Aorta (tissue), 5 donors: ENCODE results near the gene SLC7A6. TPM values are rescaled to one million over a fixed set of nuclear protein-coding genes. Genes with fewer than 3 reads are reported as not detected.

ENCODE experiments used
- ATAC-seq: fragments of 200-7000 bp; cut with Tn5 transposase; one replicate; pipeline ENCODE4 v1.9.1; 2022; ENCODE audit warnings: moderate library complexity; ENCODE audit not compliant: low FRiP score
- DNase-seq, 2 donors: peaks; one replicate each; pipeline ENCODE4 v3.0.0-alpha.2; 2020
- H3K27ac ChIP-seq, 2 donors: one replicate each; pipeline ENCODE4 v1.5.1; 2013; ENCODE audit warnings: low read length in 2 of 2, mild to moderate bottlenecking in 2 of 2, moderate library complexity in 2 of 2, control low read depth in 1 of 2, inconsistent platforms in 1 of 2, low read depth in 1 of 2
- H3K27me3 ChIP-seq, 2 donors: one replicate each; pipeline ENCODE4 v1.6.1; 2013; ENCODE audit warnings: control low read depth in 1 of 2, low read length in 1 of 2, mild to moderate bottlenecking in 1 of 2, moderate library complexity in 1 of 2; ENCODE audit not compliant: insufficient read depth in 2 of 2, control insufficient read depth in 1 of 2
- H3K36me3 ChIP-seq, 2 donors: one replicate each; pipeline ENCODE4 v1.6.1; 2013; ENCODE audit warnings: control low read depth in 1 of 2, low read length in 1 of 2, mild to moderate bottlenecking in 1 of 2; ENCODE audit not compliant: insufficient read depth in 2 of 2, control insufficient read depth in 1 of 2
- H3K4me1 ChIP-seq, 2 donors: one replicate each; pipeline ENCODE4 v1.6.1; 2013; ENCODE audit warnings: low read length in 2 of 2, control low read depth in 1 of 2, mild to moderate bottlenecking in 1 of 2, moderate library complexity in 1 of 2; ENCODE audit not compliant: insufficient read depth in 2 of 2, control insufficient read depth in 1 of 2
- H3K4me3 ChIP-seq, 2 donors: one replicate each; pipeline ENCODE4 v1.5.1; 2013; ENCODE audit warnings: low read length in 2 of 2, control low read depth in 1 of 2, mild to moderate bottlenecking in 1 of 2
- H3K9me3 ChIP-seq: one replicate; pipeline ENCODE4 v1.6.1; 2013; ENCODE audit warnings: mild to moderate bottlenecking, low read length; ENCODE audit not compliant: control insufficient read depth
- WGBS, 2 donors: extraction: QIAGEN DNeasy Blood & Tissue Kit; methylation state at CpG; one replicate each; pipeline ENCODE4 v1.1.7; 2013; 5-methylcytosine and 5-hydroxymethylcytosine counted together
- intact Hi-C, 2 donors: fragments of 100-400 bp; cut with DNase I; formaldehyde crosslinking; loops; one replicate each; pipeline versions ENCODE4 v1.14.2 to v1.15.0; 2022
- polyA plus RNA-seq, 2 donors: library from polyadenylated mRNA; stranded (reverse); fragments of 200-250 nt; gene quantifications; one replicate each; pipeline ENCODE4 v1.2.3, GENCODE V29; 2013
- total RNA-seq, 2 donors: library from RNA; stranded (reverse); fragmentation: NEBNext Ultra II Directional; extraction: Animal tissue kit (Norgen Biotek cat#: 25700); gene quantifications; one replicate each; pipeline ENCODE4 v1.2.1, GENCODE V29; 2021
- donor health status: healthy with polysubstance abuse.
- donor health status: Bipolar disorder and iron deficiency.
- donor health status: DM: no; HTN: no; CAD: no.
- donor health status: DM: no; HTN: no; CAD: no.
- donor health status: DM: yes; HTN: yes; CAD: no.

SLC7A6 gene
- total and polyA plus RNA-seq, 4 donors, result 2.4 to 52.4 (median 29.9) TPM

DNA sequence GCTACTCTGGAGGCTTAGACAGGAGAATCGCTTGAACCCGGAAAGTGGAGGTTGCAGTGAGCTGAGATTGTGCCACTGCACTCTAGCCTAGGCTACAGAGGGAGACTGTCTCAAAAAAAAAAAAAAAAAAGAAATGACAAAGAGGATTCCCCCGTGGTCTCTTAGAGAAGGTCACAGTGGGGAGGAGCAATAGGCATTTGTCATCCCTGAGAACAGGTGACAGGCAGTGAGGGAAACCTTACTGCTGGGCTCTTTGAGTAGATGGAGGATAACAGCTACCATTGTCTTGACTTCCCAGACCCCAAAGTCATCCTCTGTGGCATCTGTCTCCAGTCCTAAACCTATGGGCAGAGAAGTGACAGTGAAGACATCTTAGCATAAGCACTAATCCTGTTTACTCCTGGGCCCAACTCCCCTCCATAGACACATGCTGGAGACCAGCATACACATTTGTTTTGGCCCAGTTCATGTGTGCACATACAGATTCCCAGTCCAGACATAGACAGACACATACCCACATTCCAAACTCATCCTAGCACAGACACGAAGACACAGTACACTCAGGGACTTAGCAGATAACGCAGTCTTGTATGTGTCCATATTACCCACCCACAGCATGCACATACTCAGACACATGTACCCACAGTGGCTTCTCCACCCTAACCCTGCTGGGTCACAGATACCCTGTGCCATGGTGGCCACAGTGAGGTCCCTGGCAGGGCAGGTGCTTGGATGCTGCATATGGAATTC lies 31.1 kb upstream of the SLC7A6 start:
- H3K27ac ChIP-seq, result no peak overlapping the region
- no peak for DNase-seq
- H3K27me3 ChIP-seq, result no peaks in the 10 kb centered on the region
- H3K4me3 ChIP-seq, result no peak overlapping the region
- no peaks in the 10 kb centered on the region for H3K4me1 ChIP-seq
- WGBS, 2 donors, result 84 to 90% methylated on average over 5 of the region's 5 CpGs
- no peaks in the 10 kb centered on the region for H3K9me3 ChIP-seq
- no peaks in the 10 kb centered on the region for H3K36me3 ChIP-seq
- no peak for ATAC-seq
- intact Hi-C loops, result loop anchor here (5.0 to 10.0 kb wide), 3 partner anchors 148 to 416 kb away; partner anchors contain the start of gene NFATC3 (in 1 of the 2)

DNA sequence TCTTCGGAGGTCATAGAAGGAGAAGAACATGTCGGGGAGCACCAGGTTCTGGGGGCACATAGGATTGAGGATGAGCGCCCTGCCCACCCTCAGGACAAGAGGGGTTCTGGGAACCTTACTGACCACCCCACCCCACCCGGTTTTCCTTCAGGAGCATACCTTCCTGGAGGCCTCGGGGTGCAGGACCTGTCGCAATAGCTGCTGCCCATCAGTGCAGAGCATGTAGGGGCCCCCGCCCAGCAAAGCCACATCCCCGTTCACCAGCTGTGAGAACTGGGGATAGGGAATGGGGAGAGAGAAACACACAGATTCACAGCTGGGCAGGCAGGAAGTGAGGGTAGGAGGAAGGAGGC lies 30.5 kb upstream of the SLC7A6 start:
- no peak for DNase-seq
- no peak overlapping the region for H3K4me3 ChIP-seq
- no peaks in the 10 kb centered on the region for H3K4me1 ChIP-seq
- intact Hi-C loops, result loop anchor here (5.0 to 10.0 kb wide), 3 partner anchors 149 to 417 kb away; partner anchors contain the start of gene NFATC3 (in 1 of the 2)
- no peaks in the 10 kb centered on the region for H3K27me3 ChIP-seq
- 88 to 90% methylated on average over 8 of the region's 8 CpGs for WGBS, 2 donors
- no peak overlapping the region for H3K27ac ChIP-seq
- H3K9me3 ChIP-seq, result no peaks in the 10 kb centered on the region
- no peaks in the 10 kb centered on the region for H3K36me3 ChIP-seq
- no peak for ATAC-seq

DNA sequence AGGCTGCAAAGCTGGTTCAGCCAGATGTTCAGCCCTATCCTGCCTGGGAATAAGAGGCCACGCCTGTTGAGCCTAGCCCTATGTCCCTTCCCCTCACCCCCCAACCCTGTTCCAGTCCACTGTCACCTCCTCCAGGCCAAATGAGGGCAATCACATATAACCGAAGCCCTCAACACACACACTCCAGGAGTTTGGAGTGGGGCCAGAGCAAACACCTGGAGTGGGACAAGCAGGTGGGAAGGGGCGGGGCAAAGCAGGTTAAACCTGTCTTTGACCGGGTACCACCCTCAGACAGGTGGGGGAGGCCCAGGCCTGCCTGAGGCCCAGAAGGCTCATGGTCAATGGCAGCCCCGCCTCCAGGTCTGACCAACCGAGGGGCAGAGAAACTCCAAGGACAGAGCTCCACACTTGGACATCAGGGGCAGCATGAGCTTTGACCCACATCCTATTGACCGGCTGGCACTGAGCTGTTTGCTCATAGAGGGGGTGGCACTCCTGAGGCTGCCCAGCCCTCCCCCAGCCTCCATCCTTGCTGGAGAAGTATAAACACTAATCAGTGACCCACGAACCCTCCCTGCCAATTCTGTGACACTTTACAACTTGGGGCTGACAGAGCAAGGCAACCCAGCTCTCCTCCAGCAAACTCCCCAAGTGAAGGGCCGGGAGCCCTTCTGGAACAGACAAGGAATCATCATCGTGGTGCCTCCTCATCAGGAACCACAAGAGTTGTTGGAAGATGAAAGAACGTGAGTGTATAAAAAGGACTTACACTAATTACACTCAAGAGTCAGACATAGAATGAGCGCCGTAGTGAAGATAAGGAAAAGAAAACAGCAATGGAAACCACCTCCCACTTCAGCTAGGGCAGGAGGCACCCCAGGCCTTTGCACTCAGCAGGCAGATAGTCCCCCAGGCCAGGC lies 29.9 kb upstream of the SLC7A6 start:
- H3K27ac ChIP-seq, result peak overlapping the region in 1 of 2 donors; percentile 11
- H3K4me3 ChIP-seq, result no peak overlapping the region
- 71 to 74% methylated on average over 13 of the region's 13 CpGs for WGBS, 2 donors
- intact Hi-C loops, result loop anchor here (5.0 to 10.0 kb wide), 3 partner anchors 150 to 417 kb away; partner anchors contain the start of gene NFATC3 (in 1 of the 2)
- no peaks in the 10 kb centered on the region for H3K4me1 ChIP-seq
- no peaks in the 10 kb centered on the region for H3K9me3 ChIP-seq
- H3K36me3 ChIP-seq, result no peaks in the 10 kb centered on the region
- DNase-seq (peak in 1 of 2 donors; percentile 49), ATAC-seq (no peak)
- no peaks in the 10 kb centered on the region for H3K27me3 ChIP-seq

DNA sequence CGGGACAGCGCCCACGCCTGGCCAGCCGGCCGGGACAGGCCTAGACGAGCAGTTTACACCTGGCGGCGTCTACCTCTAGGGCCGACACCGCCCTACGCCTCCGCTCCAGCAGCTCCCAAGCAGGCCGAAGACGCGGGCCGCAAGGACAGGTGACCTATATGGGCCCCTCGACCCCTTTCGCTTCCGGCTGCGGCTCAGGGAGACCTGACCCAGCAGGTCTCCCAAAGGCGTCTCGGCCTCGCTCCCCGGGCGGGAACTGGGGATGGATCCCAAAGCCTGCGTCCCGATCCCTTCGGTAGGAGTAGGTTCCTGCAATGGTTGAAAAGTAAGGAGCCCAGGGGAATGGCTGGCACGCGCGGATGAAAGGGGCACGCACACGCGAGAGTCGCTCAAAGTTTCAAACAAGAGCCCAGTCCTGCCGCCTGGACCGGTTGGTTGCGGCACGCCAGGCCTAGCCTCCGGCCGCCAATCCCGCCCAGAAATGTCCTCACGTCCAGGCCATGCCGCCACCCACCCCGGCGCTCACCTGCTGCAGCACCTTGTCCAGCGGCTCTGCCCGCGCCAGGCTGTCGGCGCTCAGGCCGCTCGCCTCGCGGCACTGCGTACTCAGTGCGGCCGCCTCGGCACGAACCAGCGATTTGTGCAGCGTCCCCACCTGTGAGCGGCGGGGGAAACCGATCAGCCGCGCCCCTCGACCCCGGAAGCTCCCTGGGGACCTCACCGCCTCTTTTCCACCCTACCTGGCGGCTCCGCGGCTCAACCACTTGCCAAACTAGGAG lies 29.0 kb upstream of the SLC7A6 start:
- Histone ChIP-seq H3K4me3 (no peak overlapping the region), H3K36me3 (no peaks in the 10 kb centered on the region), H3K27me3 (no peaks in the 10 kb centered on the region), H3K9me3 (no peaks in the 10 kb centered on the region), H3K27ac (no peak overlapping the region), H3K4me1 (no peaks in the 10 kb centered on the region)
- WGBS, 2 donors, result 65 to 67% methylated on average over 73 of the region's 73 CpGs
- DNase-seq (peak in 1 of 2 donors; percentile 62), ATAC-seq (no peak)
- intact Hi-C loops, result loop anchor here in 1 of 2 donors (10.0 kb wide), 1 partner anchor 150 kb away; the partner anchor contains the start of gene NFATC3

DNA sequence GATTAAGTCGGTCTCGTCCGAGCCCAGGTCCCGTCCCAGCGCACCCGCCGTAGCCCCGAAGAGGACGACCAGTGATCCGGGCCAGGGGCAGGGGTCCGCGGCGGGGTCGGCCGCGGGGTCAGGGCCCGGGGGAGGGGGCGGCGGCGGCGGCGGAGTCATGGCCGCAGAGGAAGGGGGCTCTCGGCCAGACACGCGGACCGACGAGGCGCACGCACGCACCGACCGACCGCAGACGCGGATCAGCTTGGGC lies 28.5 kb upstream of the SLC7A6 start, which contains the start of gene ESRP2:
TSS of gene ESRP2 (minus strand) at position 241 of the 250 bp plus-strand sequence. CDS start at position 159, 82 bp downstream.
- ATAC-seq (no peak), DNase-seq (peak in 1 of 2 donors; percentile 60)
- Histone ChIP-seq H3K9me3 (no peaks in the 10 kb centered on the region), H3K36me3 (no peaks in the 10 kb centered on the region), H3K27me3 (no peaks in the 10 kb centered on the region), H3K4me3 (no peak within 1 kb of the TSS), H3K4me1 (no peaks in the 10 kb centered on the region), H3K27ac (peak within 1 kb of the TSS in 1 of 2 donors; percentile 35)
- intact Hi-C loops, result loop anchor here in 1 of 2 donors (10.0 kb wide), 1 partner anchor 151 kb away; the partner anchor contains the start of gene NFATC3
- WGBS, 2 donors, result 7 to 8% methylated on average over 36 of the region's 36 CpGs

DNA sequence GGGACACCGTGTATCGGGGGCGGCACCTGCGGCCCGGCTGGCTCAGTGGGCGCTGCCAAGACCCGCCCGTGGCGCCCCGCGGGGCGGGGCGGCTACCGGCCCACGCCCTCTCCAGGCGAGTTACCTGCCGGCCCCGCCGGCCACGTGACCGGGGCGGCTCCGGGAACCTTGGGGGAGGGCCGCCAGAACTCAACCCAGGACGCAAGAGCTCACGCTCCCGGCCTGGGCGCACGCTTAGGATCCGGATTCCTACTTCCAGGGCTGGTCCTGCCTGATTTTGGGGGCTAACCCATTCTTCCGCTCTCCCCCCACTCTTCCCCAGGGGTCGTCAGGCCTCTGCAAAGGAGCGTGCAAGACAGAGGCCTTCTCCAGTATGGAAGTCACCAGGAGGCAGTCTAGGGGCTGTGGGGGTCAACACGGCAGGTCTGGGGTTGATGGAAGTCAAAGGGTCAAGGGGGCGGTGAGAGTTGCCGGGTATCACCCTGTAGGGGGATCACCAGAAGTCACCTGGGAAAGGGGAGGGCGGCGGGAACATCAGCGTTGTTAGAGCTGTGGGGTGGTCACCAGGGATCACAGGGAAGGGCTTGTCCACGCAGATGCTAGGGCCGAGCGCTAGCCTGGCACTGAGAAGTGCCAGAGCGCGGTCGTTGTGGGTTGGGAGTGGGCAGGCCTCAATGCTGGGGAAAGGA lies 28.0 kb upstream of the SLC7A6 start:
- Histone ChIP-seq H3K4me3 (no peak overlapping the region), H3K4me1 (no peaks in the 10 kb centered on the region), H3K27me3 (no peaks in the 10 kb centered on the region), H3K36me3 (no peaks in the 10 kb centered on the region), H3K9me3 (no peaks in the 10 kb centered on the region), H3K27ac (no peak overlapping the region)
- intact Hi-C loops, result loop anchor here in 1 of 2 donors (10.0 kb wide), 1 partner anchor 151 kb away; the partner anchor contains the start of gene NFATC3
- DNase-seq (peak in 1 of 2 donors; percentile 65), ATAC-seq (no peak)
- WGBS, 2 donors, result 28 to 33% methylated on average over 38 to 45 of the region's 45 CpGs

DNA sequence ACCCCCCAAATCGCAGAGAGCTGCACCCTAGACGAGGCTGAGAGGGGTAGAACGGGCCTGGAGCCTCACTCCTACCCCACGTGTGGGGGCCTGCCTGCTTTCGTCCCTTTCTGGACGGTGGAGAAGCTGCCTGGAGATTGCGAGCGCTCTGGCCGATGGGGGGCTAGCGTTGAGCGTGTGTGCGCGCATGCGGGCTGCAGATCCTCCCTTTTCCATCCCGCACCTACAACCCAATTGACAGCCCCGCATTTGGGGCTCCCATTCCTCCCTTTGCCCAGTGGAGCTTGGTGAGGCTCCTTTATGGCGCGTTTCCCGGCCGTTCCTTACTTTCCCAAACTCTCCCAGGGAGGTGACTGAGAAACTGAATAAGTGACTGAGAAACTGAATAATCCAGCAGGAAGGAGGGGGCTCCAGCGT lies 27.5 kb upstream of the SLC7A6 start:
- no peak for DNase-seq

More for the DNA sequence above, 27.5 kb upstream of the SLC7A6 start:
- peak; percentile 6 for ATAC-seq
- H3K4me1 ChIP-seq, result no peaks in the 10 kb centered on the region
- peak overlapping the region; percentile 7 to 29 for H3K4me3 ChIP-seq
- H3K36me3 ChIP-seq, result no peaks in the 10 kb centered on the region
- H3K27ac ChIP-seq, result peak overlapping the region in 1 of 2 donors; percentile 35
- H3K27me3 ChIP-seq, result no peaks in the 10 kb centered on the region
- WGBS, 2 donors, result 35 to 47% methylated on average over 21 of the region's 21 CpGs
- intact Hi-C loops, result loop anchor here in 1 of 2 donors (10.0 kb wide), 1 partner anchor 152 kb away; the partner anchor contains the start of gene NFATC3
- no peaks in the 10 kb centered on the region for H3K9me3 ChIP-seq
